HepG2 (cell line): ENCODE results near the gene PPP1R18. TPM values are rescaled to one million over a fixed set of nuclear protein-coding genes. Genes with fewer than 3 reads are reported as not detected.

Experiments used
- ATF3 ChIP-seq: sonication (generic); formaldehyde crosslinking; IDR thresholded peaks from 2 replicates; pipeline ENCODE4 v1.4.0; 2020; ENCODE audit warnings: missing genetic modification reagents
- CBX5 ChIP-seq: sonication (generic); formaldehyde crosslinking; IDR thresholded peaks from 2 replicates; pipeline ENCODE4 v1.4.0; 2020; ENCODE audit warnings: missing genetic modification reagents, borderline replicate concordance
- DR1 ChIP-seq: sonication (generic); formaldehyde crosslinking; IDR thresholded peaks from 2 replicates; pipeline ENCODE4 v1.8.0; 2021; ENCODE audit warnings: mild to moderate bottlenecking, missing genetic modification reagents, inconsistent platforms
- EED ChIP-seq: sonication (generic); formaldehyde crosslinking; IDR thresholded peaks from 2 replicates; pipeline ENCODE4 v1.5.0; 2020; ENCODE audit warnings: mild to moderate bottlenecking, missing genetic modification reagents
- GRHL1 ChIP-seq: sonication (generic); formaldehyde crosslinking; conservative IDR thresholded peaks from 2 replicates; pipeline ENCODE4 v1.8.0; 2022; ENCODE audit warnings: missing genetic modification reagents
- KLF11 ChIP-seq: IDR thresholded peaks from 2 replicates; pipeline ENCODE4 v1.6.1; 2016; ENCODE audit warnings: missing compliant biosample characterization
- KLF16 ChIP-seq, 2 experiments: sonication (generic) in 1 of 2; formaldehyde crosslinking in 1 of 2; IDR thresholded peaks; 2 replicates each; pipeline versions ENCODE4 v1.6.1 to v1.8.0; 2016 to 2023; ENCODE audit warnings: missing genetic modification reagents in 2 of 2, missing compliant biosample characterization in 1 of 2
- KLF6 ChIP-seq: IDR thresholded peaks from 2 replicates; pipeline ENCODE4 v1.8.0; 2016; ENCODE audit warnings: missing biosample characterization, missing genetic modification reagents
- MIXL1 ChIP-seq: IDR thresholded peaks from 2 replicates; pipeline ENCODE4 v1.6.1; 2016
- NONO ChIP-seq, 2 experiments: fragments of 450-650 bp in 1 of 2; sonication (generic) in 1 of 2; formaldehyde crosslinking in 1 of 2; IDR thresholded peaks in 1 of 2; conservative IDR thresholded peaks in 1 of 2; 2 replicates each; pipeline versions ENCODE4 v1.6.1 to v1.8.0; 2017 to 2022; ENCODE audit warnings: mild to moderate bottlenecking in 1 of 2, missing genetic modification reagents in 1 of 2, moderate library complexity in 1 of 2
- REXO4 ChIP-seq: sonication (generic); formaldehyde crosslinking; IDR thresholded peaks from 2 replicates; pipeline ENCODE4 v1.8.0; 2022; ENCODE audit warnings: missing genetic modification reagents, mild to moderate bottlenecking, borderline replicate concordance
- RXRA ChIP-seq: sonication (generic); formaldehyde crosslinking; IDR thresholded peaks from 2 replicates; pipeline ENCODE4 v1.5.1; 2020; ENCODE audit warnings: missing genetic modification reagents
- U2AF1 ChIP-seq: fragments of 200-400 bp; formaldehyde crosslinking; optimal IDR thresholded peaks from 2 replicates; pipeline ENCODE3; 2017; ENCODE audit warnings: mild to moderate bottlenecking, low read depth, low read length
- ZFP41 ChIP-seq: sonication (generic); formaldehyde crosslinking; IDR thresholded peaks from 2 replicates; pipeline ENCODE4 v1.4.0; 2020; ENCODE audit warnings: mild to moderate bottlenecking, missing genetic modification reagents, borderline replicate concordance
- ZHX2 ChIP-seq, 2 experiments: sonication (generic) in 1 of 2; formaldehyde crosslinking in 1 of 2; IDR thresholded peaks; 2 replicates each; pipeline versions ENCODE4 v1.6.1 to v1.9.0; 2014 to 2022; ENCODE audit warnings: antibody characterized with exemption in 1 of 2, borderline replicate concordance in 1 of 2, inconsistent platforms in 1 of 2, low read depth in 1 of 2, missing genetic modification reagents in 1 of 2
- ZNF136 ChIP-seq: sonication (generic); formaldehyde crosslinking; IDR thresholded peaks from 2 replicates; pipeline ENCODE4 v1.8.1; 2022; ENCODE audit warnings: low read depth, mild to moderate bottlenecking, moderate library complexity, missing genetic modification reagents
- ZNF331 ChIP-seq: sonication (generic); formaldehyde crosslinking; IDR thresholded peaks from 2 replicates; pipeline ENCODE4 v1.4.0; 2020; ENCODE audit warnings: missing genetic modification reagents
- ZNF484 ChIP-seq: sonication (generic); formaldehyde crosslinking; IDR thresholded peaks from 2 replicates; pipeline ENCODE4 v1.5.1; 2020; ENCODE audit warnings: mild to moderate bottlenecking, low read depth, missing genetic modification reagents, borderline replicate concordance
- polyA plus RNA-seq, 8 experiments: library from polyadenylated mRNA; depleted of rRNA in 3 of 8; stranded (reverse) in 7 of 8; unstranded in 1 of 8; fragments of >200 nt; fragmentation: Illumina TruSeq in 4 of 8; extraction: Trizol in 4 of 8; gene quantifications; 2 replicates each; pipeline versions ENCODE4 v1.2.1 to v1.2.3, GENCODE V29; 2011 to 2016; ENCODE audit warnings: low read depth in 4 of 8, missing spikeins in 1 of 8, mixed read lengths in 1 of 8; ENCODE audit not compliant: insufficient read depth in 1 of 8
- total RNA-seq, 5 experiments: library from RNA; depleted of rRNA; stranded (reverse); fragments of >200 nt; fragmentation: Illumina TruSeq; extraction: Trizol; gene quantifications; 2 replicates each; pipeline ENCODE4 v1.2.3, GENCODE V29; 2016; ENCODE audit warnings: low read depth in 1 of 5

PPP1R18 gene
- total and polyA plus RNA-seq, 2 of the 13 experiments (the other 11 are each of a cell fraction or from before 2014, with no cell fraction given): 4.9 to 9.2 TPM

GRCh38 chr6:30678964-30679726 is 7.3 kb downstream of the PPP1R18 start (continued):
- TF ChIP-seq REXO4 (CRISPR knock-in tag): no peak
- TF ChIP-seq NONO (IDR thresholded peaks at IDR 0.05): no peak
- peak; percentile 74; the same call in 1 of the 2 replicates for TF ChIP-seq NONO (CRISPR knock-in tag; conservative IDR thresholded peaks at IDR 0.05)
- TF ChIP-seq MIXL1: peak; percentile 91
- no peak for TF ChIP-seq EED (CRISPR knock-in tag)
- peak; percentile 46; the same call in 1 of the 2 replicates for TF ChIP-seq CBX5 (CRISPR knock-in tag)
- 0 out of 2 replicates have a peak, but pooled peaks have one; percentile 33 for TF ChIP-seq ZNF136 (CRISPR knock-in tag)
- TF ChIP-seq ZHX2 (IDR thresholded peaks at IDR 0.05; ENCODE audit: low read depth): 0 out of 2 replicates have a peak, but pooled peaks have one; percentile 41
- no peak for TF ChIP-seq ZHX2 (CRISPR knock-in tag; IDR thresholded peaks at IDR 0.05; ENCODE audit: borderline replicate concordance)
- TF ChIP-seq KLF16 (CRISPR knock-in tag; IDR thresholded peaks at IDR 0.05): peak in 1 of 2 experiments; percentile 89; a peak in 1 of 4 replicates
- no peak for TF ChIP-seq ATF3 (CRISPR knock-in tag)
- no peak for TF ChIP-seq ZFP41 (CRISPR knock-in tag)
- TF ChIP-seq KLF11: peak; percentile 48; the same call in 1 of the 2 replicates
- TF ChIP-seq RXRA (CRISPR knock-in tag): peak; percentile 63
- TF ChIP-seq ZNF484 (CRISPR knock-in tag): peak; percentile 63; the same call in 1 of the 2 replicates
- TF ChIP-seq ZNF331 (CRISPR knock-in tag): peak; percentile 88
- TF ChIP-seq U2AF1: no peak
- no peak for TF ChIP-seq DR1 (CRISPR knock-in tag)
- no peak for TF ChIP-seq GRHL1
- TF ChIP-seq KLF6 (CRISPR knock-in tag): 0 out of 2 replicates have a peak, but pooled peaks have one; percentile 69
